ENCODE measurements around the gene TMEM233. TPM values are rescaled to one million over a fixed set of nuclear protein-coding genes. Genes with fewer than 3 reads are reported as not detected.

The TMEM233 gene
- total RNA-seq, 1 experiment from 2014 or later: not detected

DNA sequence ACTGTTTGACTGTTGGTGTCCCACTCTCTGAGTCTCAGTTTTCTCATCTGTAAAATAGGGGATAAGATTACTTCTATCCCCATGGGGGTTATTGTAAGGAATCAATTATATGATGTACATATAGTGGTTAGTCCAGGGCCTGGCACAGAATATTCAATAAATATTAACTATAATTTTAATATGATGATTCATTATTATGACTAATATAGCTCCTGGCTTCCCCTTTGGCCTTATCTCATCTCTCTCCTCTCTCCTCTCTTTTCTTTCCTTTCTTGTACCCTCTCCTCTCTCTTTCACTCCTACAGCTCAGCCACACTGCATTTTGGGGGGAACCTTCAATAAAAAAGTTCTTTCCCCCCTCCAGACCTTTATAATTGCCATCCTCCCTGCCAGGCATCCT is 21.1 kb downstream of the TMEM233 start:
- Histone ChIP-seq H3K4me3 (replicated peaks in 1 of 2; ENCODE audit: low read depth in 1 of 2, low read length in 2 of 2) (no peak overlapping the region), H2AFZ (ENCODE audit: low read depth, low read length, poor library complexity, severe bottlenecking) (no peak overlapping the region), H3K4me2 (ENCODE audit: low read length) (no peak overlapping the region), H3K9me3 (ENCODE audit: control insufficient read depth in 1 of 2, insufficient read depth in 1 of 2, low read depth in 1 of 2, low read length in 2 of 2) (no peaks in the 10 kb centered on the region), H3K9me2 (ENCODE audit: insufficient read depth) (no peaks in the 10 kb centered on the region), H3K27me3 (ENCODE audit: insufficient read depth, low read length) (no peaks in the 10 kb centered on the region), H3K9ac (ENCODE audit: low read length) (no peak overlapping the region), H3K36me3 (ENCODE audit: control insufficient read depth in 1 of 2, insufficient read depth in 2 of 2, low read length in 2 of 2) (no peaks in the 10 kb centered on the region), H3K79me2 (ENCODE audit: insufficient read depth, low read length) (no peaks in the 10 kb centered on the region), H4K20me1 (ENCODE audit: insufficient read depth) (no peaks in the 10 kb centered on the region), H3K4me1 (ENCODE audit: control insufficient read depth in 1 of 2, insufficient read depth in 2 of 2, low read length in 2 of 2) (peaks cover 0 to 10% of the 10 kb centered on the region in 2 experiments; a peak in 2 of 4 replicates), H3K27ac (ENCODE audit: low read depth, low read length) (no peak overlapping the region)
- CTCF ChIA-PET: no interaction called here
- TF ChIP-seq FOSL1 (IDR thresholded peaks at IDR 0.05; ENCODE audit: low read depth) (no peak), SP1 (IDR thresholded peaks at IDR 0.05; ENCODE audit: low read depth) (no peak), SRF (IDR thresholded peaks at IDR 0.05; ENCODE audit: low read depth) (no peak), ELF1 (IDR thresholded peaks at IDR 0.05; ENCODE audit: borderline replicate concordance, low read depth) (no peak), RAD21 (IDR thresholded peaks at IDR 0.05; ENCODE audit: low read depth) (no peak), EZH2 (IDR thresholded peaks at IDR 0.05) (no peak), EZH2phosphoT487 (IDR thresholded peaks at IDR 0.05; ENCODE audit: borderline replicate concordance) (no peak), CBX3 (IDR thresholded peaks at IDR 0.05; ENCODE audit: low read depth) (no peak)
- TF ChIP-seq, protein P1, sequence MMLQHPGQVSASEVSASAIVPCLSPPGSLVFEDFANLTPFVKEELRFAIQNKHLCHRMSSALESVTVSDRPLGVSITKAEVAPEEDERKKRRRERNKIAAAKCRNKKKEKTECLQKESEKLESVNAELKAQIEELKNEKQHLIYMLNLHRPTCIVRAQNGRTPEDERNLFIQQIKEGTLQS (IDR thresholded peaks at IDR 0.05): no peak
- TF ChIP-seq, protein P2, sequence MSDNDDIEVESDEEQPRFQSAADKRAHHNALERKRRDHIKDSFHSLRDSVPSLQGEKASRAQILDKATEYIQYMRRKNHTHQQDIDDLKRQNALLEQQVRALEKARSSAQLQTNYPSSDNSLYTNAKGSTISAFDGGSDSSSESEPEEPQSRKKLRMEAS (IDR thresholded peaks at IDR 0.05): no peak
- TF ChIP-seq, protein P3, sequence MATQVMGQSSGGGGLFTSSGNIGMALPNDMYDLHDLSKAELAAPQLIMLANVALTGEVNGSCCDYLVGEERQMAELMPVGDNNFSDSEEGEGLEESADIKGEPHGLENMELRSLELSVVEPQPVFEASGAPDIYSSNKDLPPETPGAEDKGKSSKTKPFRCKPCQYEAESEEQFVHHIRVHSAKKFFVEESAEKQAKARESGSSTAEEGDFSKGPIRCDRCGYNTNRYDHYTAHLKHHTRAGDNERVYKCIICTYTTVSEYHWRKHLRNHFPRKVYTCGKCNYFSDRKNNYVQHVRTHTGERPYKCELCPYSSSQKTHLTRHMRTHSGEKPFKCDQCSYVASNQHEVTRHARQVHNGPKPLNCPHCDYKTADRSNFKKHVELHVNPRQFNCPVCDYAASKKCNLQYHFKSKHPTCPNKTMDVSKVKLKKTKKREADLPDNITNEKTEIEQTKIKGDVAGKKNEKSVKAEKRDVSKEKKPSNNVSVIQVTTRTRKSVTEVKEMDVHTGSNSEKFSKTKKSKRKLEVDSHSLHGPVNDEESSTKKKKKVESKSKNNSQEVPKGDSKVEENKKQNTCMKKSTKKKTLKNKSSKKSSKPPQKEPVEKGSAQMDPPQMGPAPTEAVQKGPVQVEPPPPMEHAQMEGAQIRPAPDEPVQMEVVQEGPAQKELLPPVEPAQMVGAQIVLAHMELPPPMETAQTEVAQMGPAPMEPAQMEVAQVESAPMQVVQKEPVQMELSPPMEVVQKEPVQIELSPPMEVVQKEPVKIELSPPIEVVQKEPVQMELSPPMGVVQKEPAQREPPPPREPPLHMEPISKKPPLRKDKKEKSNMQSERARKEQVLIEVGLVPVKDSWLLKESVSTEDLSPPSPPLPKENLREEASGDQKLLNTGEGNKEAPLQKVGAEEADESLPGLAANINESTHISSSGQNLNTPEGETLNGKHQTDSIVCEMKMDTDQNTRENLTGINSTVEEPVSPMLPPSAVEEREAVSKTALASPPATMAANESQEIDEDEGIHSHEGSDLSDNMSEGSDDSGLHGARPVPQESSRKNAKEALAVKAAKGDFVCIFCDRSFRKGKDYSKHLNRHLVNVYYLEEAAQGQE (IDR thresholded peaks at IDR 0.05; ENCODE audit: low read depth): no peak
- BruUV-seq (replicated peaks): no TSS peak
- ATAC-seq (no peak), DNase-seq (ENCODE audit: low read depth, low spot score) (no peak)
- RAD21 ChIA-PET (ENCODE audit: low non-redundant PET in 1 of 2, low total read pairs in 2 of 2, uncharacterized antibody in 2 of 2, unreplicated experiment in 2 of 2): no interaction called here
- POLR2A ChIA-PET: no interaction called here
- intact Hi-C loops (cut with micrococcal nuclease): no loop called here
